ENCODE measurements around the gene TNKS1BP1.
A peak's percentile ranks its signal among the peaks of the same experiment; 100 is the strongest.

The TNKS1BP1 gene

GRCh38 chr11:57330029-57330428 lies 5.3 kb upstream of the TNKS1BP1 start:
- no peak for DNase-seq

- no peak for DNase-seq
Measured at GRCh38 chr11:57327721-57328120, 3.0 kb upstream of the TNKS1BP1 start.

- no peak for DNase-seq
Measured at GRCh38 chr11:57325735-57326048, 940 bp upstream of the TNKS1BP1 start.

- DNase-seq: no peak
Measured at GRCh38 chr11:57324154-57324885, 432 bp downstream of the TNKS1BP1 start.

GRCh38 chr11:57323855-57324153 lies 948 bp downstream of the TNKS1BP1 start:
- no peak for DNase-seq

- no peak for DNase-seq
Measured at GRCh38 chr11:57323167-57323854, 1.4 kb downstream of the TNKS1BP1 start.

- peak; percentile 84 for DNase-seq
Measured at GRCh38 chr11:57322256-57323166, 2.2 kb downstream of the TNKS1BP1 start.

- DNase-seq: no peak
Measured at GRCh38 chr11:57321388-57322255, 3.1 kb downstream of the TNKS1BP1 start.

- no peak for DNase-seq
Measured at GRCh38 chr11:57320719-57321387, 3.9 kb downstream of the TNKS1BP1 start.

- DNase-seq: no peak
Measured at GRCh38 chr11:57320067-57320718, 4.6 kb downstream of the TNKS1BP1 start.

- no peak for DNase-seq
Measured at GRCh38 chr11:57318178-57318577, 6.6 kb downstream of the TNKS1BP1 start.

- DNase-seq: no peak
Measured at GRCh38 chr11:57316017-57316416, 8.7 kb downstream of the TNKS1BP1 start.

- no peak for DNase-seq
Measured at GRCh38 chr11:57315491-57315890, 9.3 kb downstream of the TNKS1BP1 start.

GRCh38 chr11:57314221-57314973 lies 10.4 kb downstream of the TNKS1BP1 start:
- DNase-seq: no peak

- DNase-seq: no peak
Measured at GRCh38 chr11:57313788-57314135, 11.0 kb downstream of the TNKS1BP1 start.

- no peak for DNase-seq
Measured at GRCh38 chr11:57313071-57313787, 11.5 kb downstream of the TNKS1BP1 start.

GRCh38 chr11:57312511-57313021 lies 12.2 kb downstream of the TNKS1BP1 start:
- no peak for DNase-seq

- DNase-seq: peak; percentile 91
Measured at GRCh38 chr11:57311109-57311936, 13.4 kb downstream of the TNKS1BP1 start.

GRCh38 chr11:57310630-57311086 lies 14.1 kb downstream of the TNKS1BP1 start:
- DNase-seq: no peak
